NCI-H1436 (cell line): ENCODE measurements around the gene GMCL1.
"Not testable (repeated sequence)": the region's sequence is repeated elsewhere in the genome, so short reads cannot be mapped to it uniquely, and the experiment has no call there.

Experiments used
- DNase-seq: peaks from one replicate; lab custom pipeline; 2025; lab: John Stamatoyannopoulos, UW

GMCL1 gene

GRCh38 chr2:69848186-69848790 lies 18.8 kb downstream of the GMCL1 start:
- no peak for DNase-seq

- no peak for DNase-seq
Measured at GRCh38 chr2:69858261-69858660, 28.8 kb downstream of the GMCL1 start.

GRCh38 chr2:69863298-69863697 lies 33.8 kb downstream of the GMCL1 start:
- DNase-seq = no peak

- no peak for DNase-seq
Measured at GRCh38 chr2:69888451-69888850, 59.0 kb downstream of the GMCL1 start.

- no peak for DNase-seq
Measured at GRCh38 chr2:69889302-69889701, 59.8 kb downstream of the GMCL1 start.

GRCh38 chr2:69890881-69891280 lies 61.4 kb downstream of the GMCL1 start:
- no peak for DNase-seq

- DNase-seq = not testable (repeated sequence)
Measured at GRCh38 chr2:69892838-69893424, 63.5 kb downstream of the GMCL1 start.

GRCh38 chr2:69893684-69894551 lies 64.5 kb downstream of the GMCL1 start, which contains the start of gene SNRNP27:
Gene SNRNP27 (plus strand): TSS chr2:69893956. CDS start chr2:69893985, 29 bp downstream.
- DNase-seq = peak; percentile 49

GRCh38 chr2:69894737-69895136 lies 65.3 kb downstream of the GMCL1 start:
- not testable (repeated sequence) for DNase-seq

- no peak for DNase-seq
Measured at GRCh38 chr2:69902213-69902922, 72.9 kb downstream of the GMCL1 start.

GRCh38 chr2:69907216-69907615 lies 77.8 kb downstream of the GMCL1 start:
- no peak for DNase-seq

- DNase-seq = peak; percentile 66
Measured at GRCh38 chr2:69911985-69912563, 82.6 kb downstream of the GMCL1 start.

GRCh38 chr2:69914164-69914949 lies 84.9 kb downstream of the GMCL1 start:
- peak; percentile 100 for DNase-seq

- no peak for DNase-seq
Measured at GRCh38 chr2:69914950-69915945, 85.8 kb downstream of the GMCL1 start, which contains the start of gene MXD1. Gene MXD1 (plus strand): TSS chr2:69915109. CDS start chr2:69915331, 222 bp downstream.

GRCh38 chr2:69916106-69916505 lies 86.6 kb downstream of the GMCL1 start:
- no peak for DNase-seq

- DNase-seq = no peak
Measured at GRCh38 chr2:69917852-69918251, 88.4 kb downstream of the GMCL1 start.

GRCh38 chr2:69918401-69918800 lies 88.9 kb downstream of the GMCL1 start:
- DNase-seq = no peak

GRCh38 chr2:69923116-69923515 lies 93.7 kb downstream of the GMCL1 start:
- DNase-seq = no peak

GRCh38 chr2:69926849-69927515 lies 97.5 kb downstream of the GMCL1 start:
- no peak for DNase-seq
